Right lobe of liver (tissue), 6 donors: ENCODE data around the gene RAD21L1. TPM values are rescaled to one million over a fixed set of nuclear protein-coding genes. Genes with fewer than 3 reads are reported as not detected.
A peak's percentile ranks its signal among the peaks of the same experiment; 100 is the strongest.

ENCODE experiments used
- ATAC-seq, 4 donors: fragments of 200-7000 bp; cut with Tn5 transposase; one replicate each; pipeline ENCODE4 v1.9.1; 2020; ENCODE audit warnings: mild to moderate bottlenecking in 4 of 4, moderate library complexity in 4 of 4
- DNase-seq, 3 donors: peaks; one replicate each; pipeline ENCODE4 v3.0.0-alpha.2; 2020
- H3K27ac ChIP-seq, 3 donors: fragments of 200-600 bp; one replicate each; pipeline ENCODE4 v1.8.0; 2022
- H3K27me3 ChIP-seq, 2 donors: fragments of 200-600 bp; one replicate each; pipeline ENCODE4 v1.8.0; 2022
- H3K36me3 ChIP-seq, 4 donors: fragments of 200-600 bp; sonication (generic) in 1 of 4; one replicate each; pipeline versions ENCODE4 v1.5.1 to v1.8.0; 2017 to 2022; ENCODE audit warnings: control low read depth in 1 of 4
- H3K4me1 ChIP-seq, 4 donors: fragments of 200-600 bp; sonication (generic) in 1 of 4; one replicate each; pipeline versions ENCODE4 v1.5.1 to v1.8.0; 2017 to 2022; ENCODE audit warnings: control low read depth in 1 of 4
- H3K4me3 ChIP-seq, 3 donors: fragments of 200-600 bp; one replicate each; pipeline ENCODE4 v1.8.0; 2022
- H3K9me3 ChIP-seq, 4 donors: fragments of 200-600 bp; sonication (generic) in 1 of 4; one replicate each; pipeline versions ENCODE4 v1.5.1 to v1.8.0; 2017 to 2022; ENCODE audit warnings: control low read depth in 1 of 4
- CTCF ChIP-seq, 4 donors: fragments of 200-600 bp in 3 of 4; fragments of 450-650 bp in 1 of 4; IDR thresholded peaks; one replicate each; pipeline versions ENCODE4 v1.5.1 to v1.8.0; 2016 to 2022; ENCODE audit warnings: antibody characterized with exemption in 4 of 4, mild to moderate bottlenecking in 2 of 4
- POLR2A ChIP-seq: fragments of 450-650 bp; IDR thresholded peaks from one replicate; pipeline ENCODE4 v1.6.1; 2017; ENCODE audit warnings: antibody characterized with exemption, mild to moderate bottlenecking
- WGBS: methylation state at CpG from one replicate; pipeline ENCODE4 v1.1.6; 2018; ENCODE audit warnings: low coverage, low lambda C conversion rate; ENCODE audit not compliant: insufficient coverage; ENCODE audit errors: missing lambda C conversion rate; 5-methylcytosine and 5-hydroxymethylcytosine counted together
- intact Hi-C, 2 donors: fragments of 100-400 bp; cut with DNase I; formaldehyde crosslinking; loops; one replicate each; pipeline versions ENCODE4 v1.11.2 to v1.14.1; 2022
- total RNA-seq, 6 experiments: library from RNA; depleted of rRNA in 2 of 6; stranded (reverse); fragments of >200 nt in 2 of 6; fragmentation: NEBNext Ultra II Directional in 3 of 6; extraction: Animal tissue kit (Norgen Biotek cat#: 25700) in 3 of 6; gene quantifications; one replicate each; pipeline versions ENCODE4 v1.1.0 to v1.2.4, GENCODE V29; 2016 to 2023
- donor health status: DM: no; HTN: yes; CAD: no.
- donor health status: DM: no; HTN: no; CAD: no.
- donor health status: DM: no; HTN: no; CAD: no.
- donor health status: DM: no; HTN: yes; CAD: no.
- donor health status: DM: no; HTN: yes; CAD: no.

RAD21L1 gene
- total RNA-seq, 6 experiments from 2014 or later, result not detected

- DNase-seq (no peak), ATAC-seq (peak in 3 of 4 donors; percentile 7 to 21 (median 15))
- Histone ChIP-seq H3K36me3 (no peaks in the 10 kb centered on the region), H3K9me3 (no peaks in the 10 kb centered on the region), H3K27me3 (no peaks in the 10 kb centered on the region), H3K27ac (no peak within 1 kb of the TSS), H3K4me1 (peaks cover 0 to 23% (median 8%) of the 10 kb centered on the region in 4 donors), H3K4me3 (peak within 1 kb of the TSS; percentile 45 to 59 (median 57))
- WGBS, result under 1% methylated on average over 19 of the region's 76 CpGs
- intact Hi-C loops, result loop anchor here (5.0 to 10.0 kb wide), 2 partner anchors 57 to 60 kb away; no protein-coding TSS in a partner anchor
- TF ChIP-seq POLR2A, result no peak
- no peak for TF ChIP-seq CTCF (IDR thresholded peaks at IDR 0.05)
These were observed 41.1 kb upstream of the RAD21L1 start, which contains the start of gene TMEM74B for GRCh38 chr20:1184638-1185315. TMEM74B (minus strand) TSS chr20:1184981; CDS start chr20:1183801, 1,180 bp downstream.

GRCh38 chr20:1185316-1185741, 40.5 kb upstream of the RAD21L1 start:
- TF ChIP-seq CTCF (IDR thresholded peaks at IDR 0.05) (no peak), POLR2A (no peak)
- H3K27me3 ChIP-seq, result no peaks in the 10 kb centered on the region
- H3K4me3 ChIP-seq, result peak overlapping the region; percentile 45 to 59 (median 57)
- no peaks in the 10 kb centered on the region for H3K36me3 ChIP-seq
- intact Hi-C loops, result loop anchor here in 1 of 2 donors (10.0 kb wide), 1 partner anchor 61 kb away; no protein-coding TSS in a partner anchor
- no peak for DNase-seq
- no peaks in the 10 kb centered on the region for H3K9me3 ChIP-seq
- no peak overlapping the region for H3K27ac ChIP-seq
- WGBS, result 0% methylated on average over 3 of the region's 54 CpGs
- peaks cover 0 to 23% (median 8%) of the 10 kb centered on the region in 4 donors for H3K4me1 ChIP-seq
- peak; percentile 19 to 38 (median 31) for ATAC-seq

GRCh38 chr20:1185790-1186334, 40.0 kb upstream of the RAD21L1 start:
- ATAC-seq (peak; percentile 71 to 81 (median 76)), DNase-seq (peak in 2 of 3 donors; percentile 64 to 75)
- TF ChIP-seq CTCF (IDR thresholded peaks at IDR 0.05), result peak; percentile 48 to 60 (median 56)
- TF ChIP-seq POLR2A, result no peak
- WGBS, result 0% methylated on average over 1 of the region's 20 CpGs
- Histone ChIP-seq H3K27ac (no peak overlapping the region), H3K9me3 (no peaks in the 10 kb centered on the region), H3K4me1 (peaks cover 0 to 23% (median 8%) of the 10 kb centered on the region in 4 donors), H3K27me3 (no peaks in the 10 kb centered on the region), H3K4me3 (peak overlapping the region; percentile 45 to 59 (median 57)), H3K36me3 (no peaks in the 10 kb centered on the region)
- intact Hi-C loops, result loop anchor here in 1 of 2 donors (10.0 kb wide), 1 partner anchor 61 kb away; no protein-coding TSS in a partner anchor

GRCh38 chr20:1186367-1186991, 39.4 kb upstream of the RAD21L1 start:
- Histone ChIP-seq H3K27ac (no peak overlapping the region), H3K36me3 (no peaks in the 10 kb centered on the region), H3K4me3 (no peak overlapping the region), H3K27me3 (no peaks in the 10 kb centered on the region), H3K4me1 (peaks cover 0 to 23% (median 8%) of the 10 kb centered on the region in 4 donors), H3K9me3 (no peaks in the 10 kb centered on the region)
- ATAC-seq (peak; percentile 1 to 41 (median 10)), DNase-seq (no peak)
- no peak for TF ChIP-seq CTCF (IDR thresholded peaks at IDR 0.05)
- intact Hi-C loops, result loop anchor here in 1 of 2 donors (10.0 kb wide), 1 partner anchor 62 kb away; no protein-coding TSS in a partner anchor
- 62% methylated on average over 5 of the region's 13 CpGs for WGBS
